Measurements from ENCODE around the gene CTSW.

Gene CTSW

GRCh38 chr11:65852508-65853245, 27.0 kb upstream of the CTSW start:
- no peak for TF ChIP-seq CTCF (IDR thresholded peaks at IDR 0.05)
- no peak for DNase-seq (ENCODE audit: low spot score)
- H3K4me3 ChIP-seq, result no peak overlapping the region
- H3K27ac ChIP-seq, result no peak overlapping the region

- H3K27ac ChIP-seq, result no peak overlapping the region
- no peak overlapping the region for H3K4me3 ChIP-seq
- DNase-seq (ENCODE audit: low spot score), result no peak
- no peak for TF ChIP-seq CTCF (IDR thresholded peaks at IDR 0.05)
Observed at GRCh38 chr11:65853246-65853979, 26.2 kb upstream of the CTSW start.

- no peak overlapping the region for H3K27ac ChIP-seq
- H3K4me3 ChIP-seq, result no peak overlapping the region
- no peak for TF ChIP-seq CTCF (IDR thresholded peaks at IDR 0.05)
- no peak for DNase-seq (ENCODE audit: low spot score)
Observed at GRCh38 chr11:65854161-65854592, 25.5 kb upstream of the CTSW start.

GRCh38 chr11:65854852-65855837, 24.5 kb upstream of the CTSW start:
- TF ChIP-seq CTCF (IDR thresholded peaks at IDR 0.05), result no peak
- Histone ChIP-seq H3K4me3 (peak overlapping the region; percentile 2), H3K27ac (no peak overlapping the region)
- no peak for DNase-seq (ENCODE audit: low spot score)

- Histone ChIP-seq H3K27ac (no peak overlapping the region), H3K4me3 (peak overlapping the region; percentile 98)
- TF ChIP-seq CTCF (IDR thresholded peaks at IDR 0.05), result no peak
- DNase-seq (ENCODE audit: low spot score), result no peak
Observed at GRCh38 chr11:65855927-65856363, 23.7 kb upstream of the CTSW start.

GRCh38 chr11:65856689-65857499, 22.7 kb upstream of the CTSW start:
- peak overlapping the region; percentile 98 for H3K4me3 ChIP-seq
- peak overlapping the region; percentile 92 to 100 for H3K27ac ChIP-seq
- peak; percentile 91 for DNase-seq (ENCODE audit: low spot score)
- no peak for TF ChIP-seq CTCF (IDR thresholded peaks at IDR 0.05)

All from coronary artery (tissue), 2 donors.